KBM-7 (cell line): ENCODE data around the gene HSPA1A.
"Not testable (repeated sequence)": the region's sequence is repeated elsewhere in the genome, so short reads cannot be mapped to it uniquely, and the experiment has no call there.

ENCODE experiments used
- DNase-seq: peaks from one replicate; pipeline ENCODE4 v3.0.0-alpha.2; 2015
- in situ Hi-C: fragments of 300-500 bp; cut with MboI; formaldehyde crosslinking; loops from 2 replicates; pipeline ENCODE4 v1.14.3; 2020; ENCODE audit warnings: low sequenced_read_pairs, low pct_unique_long_range_greater_than_20kb, mixed read lengths

Gene HSPA1A

DNA sequence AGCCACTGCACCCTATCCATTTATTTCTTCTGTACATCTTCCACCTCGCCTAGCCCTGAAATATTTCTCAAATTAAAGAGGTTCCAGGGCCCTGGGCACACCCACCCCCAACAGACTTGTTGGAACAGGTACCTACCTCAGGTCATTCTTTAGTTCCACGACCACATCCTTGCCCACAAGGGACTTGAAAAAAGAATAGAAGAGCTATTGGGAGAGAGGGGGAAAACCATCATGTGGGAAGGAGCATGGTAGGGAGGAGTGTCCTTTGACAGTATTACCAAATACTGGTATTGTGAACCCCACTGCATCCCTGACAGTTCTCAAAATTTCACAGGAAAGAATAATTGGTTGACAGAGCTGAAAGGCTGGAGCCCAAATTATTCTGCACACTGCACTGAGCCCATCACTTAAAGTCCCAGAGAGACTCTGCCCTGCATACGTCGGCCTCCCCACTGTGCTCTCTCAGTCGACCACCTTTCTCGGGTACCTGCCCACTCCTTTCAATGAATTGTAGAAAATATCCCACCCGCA is 9.3 kb upstream of the HSPA1A start:
- in situ Hi-C loops: no loop called here
- DNase-seq: no peak

DNA sequence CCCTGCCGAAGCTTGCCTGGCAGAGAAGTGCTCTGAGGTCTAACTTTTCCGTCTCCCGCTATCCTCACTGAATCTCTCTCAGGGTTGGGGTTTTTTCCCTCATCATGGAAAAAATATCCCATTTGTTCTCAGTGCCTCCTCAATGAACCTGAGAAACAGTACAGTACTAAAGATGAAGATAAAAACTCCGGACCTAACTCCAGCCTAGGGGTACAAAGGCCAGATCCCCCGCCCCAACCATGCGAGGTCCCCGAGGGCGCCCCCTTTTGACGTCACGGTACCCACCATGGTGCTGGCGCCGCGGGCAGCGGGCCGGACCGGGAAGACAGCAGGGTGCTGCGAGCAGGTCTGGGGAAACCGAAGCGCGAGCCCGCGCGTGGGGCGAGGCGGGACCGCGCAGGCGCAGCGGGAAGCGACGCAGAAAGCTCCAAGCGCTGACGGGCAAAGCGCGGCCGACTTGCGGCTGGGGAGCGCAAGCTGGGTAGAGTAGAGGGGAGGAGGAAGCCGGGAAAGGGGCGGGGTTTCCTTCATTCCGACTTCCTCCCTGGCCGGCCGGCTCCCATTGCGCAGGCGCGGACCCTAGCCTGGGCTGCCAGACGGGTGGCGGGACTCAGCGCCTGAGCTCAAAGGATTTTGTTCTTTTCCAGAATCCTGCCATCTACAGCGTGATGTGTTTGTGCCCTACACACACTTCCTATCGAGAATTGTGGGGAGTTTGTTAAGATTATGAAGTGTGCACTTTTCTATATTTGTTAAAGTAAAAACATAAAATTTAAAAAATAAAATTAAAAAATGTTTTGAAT is 8.7 kb upstream of the HSPA1A start, which contains the start of gene LSM2:
Gene LSM2, minus strand, starts transcription at position 497 of the 803 bp plus-strand sequence. Its CDS starts 209 bp downstream, at position 288.
- peak; percentile 99 for DNase-seq
- in situ Hi-C loops: no loop called here

DNA sequence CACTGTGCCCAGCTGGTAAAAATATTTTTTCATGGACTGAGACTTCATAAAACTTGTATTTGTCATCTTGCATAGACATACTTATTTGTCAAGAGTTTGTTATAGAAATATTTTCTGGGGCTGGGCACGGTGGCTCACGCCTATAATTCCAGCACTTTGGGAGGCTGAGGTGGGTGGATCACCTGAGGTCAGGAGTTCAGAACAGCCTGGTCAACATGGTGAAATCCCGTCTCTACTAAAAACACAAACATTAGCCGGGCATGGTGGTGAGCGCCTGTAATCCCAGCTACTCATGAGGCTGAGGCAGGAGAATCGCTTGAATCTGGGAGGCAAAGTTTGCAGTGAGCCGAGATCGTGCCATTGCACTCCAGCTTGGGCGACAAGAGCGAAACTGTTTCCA is 6.7 kb upstream of the HSPA1A start:
- not testable (repeated sequence) for DNase-seq

DNA sequence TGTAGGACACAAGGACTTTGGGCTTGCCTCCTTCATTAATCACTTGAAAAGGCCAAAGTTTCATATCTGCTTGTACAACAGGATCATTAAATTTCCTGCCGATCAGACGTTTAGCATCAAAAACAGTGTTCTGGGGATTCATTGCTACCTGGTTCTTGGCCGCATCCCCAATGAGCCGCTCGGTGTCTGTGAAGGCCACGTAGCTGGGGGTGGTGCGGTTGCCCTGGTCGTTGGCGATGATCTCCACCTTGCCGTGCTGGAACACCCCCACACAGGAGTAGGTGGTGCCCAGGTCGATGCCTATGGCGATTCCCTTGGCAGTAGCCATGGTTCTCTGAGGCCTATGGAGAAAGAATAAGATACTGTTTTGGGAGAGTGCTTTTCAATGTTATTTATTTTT is 3.7 kb upstream of the HSPA1A start:
- DNase-seq: no peak
- in situ Hi-C loops: no loop called here

More for the DNA sequence above, 6.7 kb upstream of the HSPA1A start:
- in situ Hi-C loops: not testable (repeated sequence)

GRCh38 chr6:31813465-31813849 is 1.9 kb upstream of the HSPA1A start:
- no peak for DNase-seq
- in situ Hi-C loops: no loop called here

DNA sequence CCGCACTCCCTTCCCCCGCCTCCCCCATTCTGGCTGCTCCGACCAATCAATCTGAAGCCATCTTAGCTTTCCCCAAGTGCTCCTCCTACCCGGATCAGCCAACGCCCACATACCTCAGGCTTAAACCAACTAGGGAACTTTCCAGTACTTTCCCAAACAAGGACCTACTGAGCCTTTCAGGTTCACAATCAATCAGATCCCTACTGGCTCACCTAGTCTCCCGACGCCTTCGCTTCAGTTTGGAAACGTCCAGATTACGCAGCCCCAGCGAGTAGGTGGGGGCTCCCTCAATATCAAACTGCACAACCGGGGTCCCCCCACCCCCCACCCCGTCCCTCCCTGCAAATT is 692 bp upstream of the HSPA1A start:
- peak; percentile 89 for DNase-seq
- in situ Hi-C loops: no loop called here

DNA sequence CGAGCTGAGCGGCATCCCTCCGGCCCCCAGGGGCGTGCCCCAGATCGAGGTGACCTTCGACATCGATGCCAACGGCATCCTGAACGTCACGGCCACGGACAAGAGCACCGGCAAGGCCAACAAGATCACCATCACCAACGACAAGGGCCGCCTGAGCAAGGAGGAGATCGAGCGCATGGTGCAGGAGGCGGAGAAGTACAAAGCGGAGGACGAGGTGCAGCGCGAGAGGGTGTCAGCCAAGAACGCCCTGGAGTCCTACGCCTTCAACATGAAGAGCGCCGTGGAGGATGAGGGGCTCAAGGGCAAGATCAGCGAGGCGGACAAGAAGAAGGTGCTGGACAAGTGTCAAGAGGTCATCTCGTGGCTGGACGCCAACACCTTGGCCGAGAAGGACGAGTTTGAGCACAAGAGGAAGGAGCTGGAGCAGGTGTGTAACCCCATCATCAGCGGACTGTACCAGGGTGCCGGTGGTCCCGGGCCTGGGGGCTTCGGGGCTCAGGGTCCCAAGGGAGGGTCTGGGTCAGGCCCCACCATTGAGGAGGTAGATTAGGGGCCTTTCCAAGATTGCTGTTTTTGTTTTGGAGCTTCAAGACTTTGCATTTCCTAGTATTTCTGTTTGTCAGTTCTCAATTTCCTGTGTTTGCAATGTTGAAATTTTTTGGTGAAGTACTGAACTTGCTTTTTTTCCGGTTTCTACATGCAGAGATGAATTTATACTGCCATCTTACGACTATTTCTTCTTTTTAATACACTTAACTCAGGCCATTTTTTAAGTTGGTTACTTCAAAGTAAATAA is 2.0 kb downstream of the HSPA1A start:
- in situ Hi-C loops, DNase-seq: not testable (repeated sequence)

DNA sequence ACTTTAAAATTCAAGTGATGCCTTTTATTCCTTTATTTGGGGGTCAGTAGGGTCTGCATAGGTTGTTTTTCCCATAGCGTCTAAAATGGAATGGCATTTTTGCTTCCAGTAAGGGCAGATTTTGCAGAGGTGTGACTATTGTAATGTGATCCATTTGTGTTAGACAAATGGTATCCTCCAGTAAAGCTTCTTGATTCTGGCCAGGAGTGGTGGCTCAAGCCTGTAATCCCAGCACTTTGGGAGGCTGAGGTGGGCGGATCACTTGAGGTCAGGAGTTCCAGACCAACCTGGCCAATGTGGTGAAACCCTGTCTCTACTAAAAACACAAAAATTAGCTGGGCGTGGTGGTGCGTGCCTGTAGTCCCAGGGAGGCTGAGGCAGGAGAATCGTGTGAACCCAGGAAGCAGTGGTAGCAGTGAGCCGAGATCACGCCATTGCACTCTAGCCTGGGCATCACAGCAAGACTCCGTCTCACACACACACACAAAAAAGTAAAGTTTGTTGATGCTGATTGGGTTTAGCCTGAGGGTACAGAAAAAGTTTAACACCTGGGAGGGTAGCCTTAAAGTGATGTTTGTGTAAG is 2.7 kb downstream of the HSPA1A start:
- in situ Hi-C loops: not testable (repeated sequence)

DNA sequence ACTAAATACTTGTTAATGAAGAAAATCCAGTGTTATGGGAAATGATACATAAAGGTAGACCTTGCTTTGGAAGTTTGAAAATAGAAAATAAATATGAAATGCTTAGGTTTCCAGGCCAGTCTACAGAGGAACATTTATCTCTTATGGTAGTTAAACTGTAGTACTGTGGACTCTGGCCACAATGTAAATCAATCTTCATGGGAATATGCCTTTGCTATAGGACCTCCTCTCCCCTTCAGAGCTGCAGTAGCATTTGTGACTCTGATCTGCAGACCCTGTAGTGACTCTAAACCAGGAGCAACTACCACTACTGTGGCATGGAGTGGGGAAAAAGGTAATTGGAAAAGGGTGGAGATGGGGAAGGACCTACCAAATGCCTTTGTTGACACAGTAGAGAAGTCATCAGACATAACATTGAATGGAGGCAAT is 4.5 kb downstream of the HSPA1A start:
- DNase-seq: no peak
- in situ Hi-C loops: no loop called here

More for the DNA sequence above, 2.7 kb downstream of the HSPA1A start:
- not testable (repeated sequence) for DNase-seq

DNA sequence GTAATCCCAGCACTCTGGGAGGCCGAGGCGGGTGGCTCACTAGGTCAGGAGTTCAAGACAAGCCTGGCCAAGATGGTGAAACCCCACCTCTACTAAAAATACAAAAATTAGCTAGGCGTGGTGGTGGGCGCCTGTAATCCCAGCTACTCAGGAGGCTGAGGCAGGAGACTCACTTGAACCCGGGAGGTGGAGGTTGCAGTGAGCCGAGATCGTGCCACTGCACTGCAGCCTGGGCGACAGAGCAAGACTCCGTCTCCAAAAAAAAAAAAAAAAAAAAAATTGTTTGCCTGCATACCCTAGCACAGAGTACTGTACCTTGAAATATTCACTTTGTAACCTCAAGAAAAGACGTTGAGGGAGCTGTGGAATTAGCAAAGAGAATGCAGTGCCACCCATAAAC is 5.1 kb downstream of the HSPA1A start:
- DNase-seq, in situ Hi-C loops: not testable (repeated sequence)

- peak; percentile 77 for DNase-seq
- in situ Hi-C loops: no loop called here
Measured at GRCh38 chr6:31821301-31822035, 6.1 kb downstream of the HSPA1A start.

- in situ Hi-C loops: no loop called here
- DNase-seq: peak; percentile 84
Measured at GRCh38 chr6:31822036-31822821, 6.9 kb downstream of the HSPA1A start.

DNA sequence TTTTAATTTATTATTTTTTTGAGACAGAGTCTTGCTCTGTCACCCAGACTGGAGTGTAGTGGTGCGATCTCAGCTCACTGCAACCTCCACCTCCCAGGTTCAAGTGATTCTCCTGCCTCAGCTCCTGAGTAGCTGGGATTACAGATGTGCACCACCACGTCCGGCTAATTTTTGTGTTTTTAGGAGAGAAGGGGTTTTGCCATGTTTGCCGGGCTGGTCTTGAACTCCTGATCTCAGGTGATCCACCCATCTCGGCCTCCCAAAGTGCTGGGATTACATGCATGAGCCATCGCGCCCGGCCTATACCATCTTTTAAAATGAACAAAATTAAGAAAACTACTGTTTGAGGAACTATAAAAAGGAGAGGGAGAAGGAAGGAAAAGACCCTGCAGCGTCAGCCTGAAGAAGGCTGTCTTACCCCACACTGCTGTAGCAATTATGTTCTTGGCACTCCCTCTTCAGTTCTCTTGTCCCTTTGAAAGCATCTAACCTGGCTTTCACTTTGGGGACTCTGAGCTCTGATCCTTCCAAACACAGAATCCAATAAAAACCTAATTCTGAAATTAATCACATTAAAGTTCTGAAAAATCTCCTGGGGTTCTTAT is 8.4 kb downstream of the HSPA1A start:
- peak; percentile 59 for DNase-seq
- in situ Hi-C loops: not testable (repeated sequence)

DNA sequence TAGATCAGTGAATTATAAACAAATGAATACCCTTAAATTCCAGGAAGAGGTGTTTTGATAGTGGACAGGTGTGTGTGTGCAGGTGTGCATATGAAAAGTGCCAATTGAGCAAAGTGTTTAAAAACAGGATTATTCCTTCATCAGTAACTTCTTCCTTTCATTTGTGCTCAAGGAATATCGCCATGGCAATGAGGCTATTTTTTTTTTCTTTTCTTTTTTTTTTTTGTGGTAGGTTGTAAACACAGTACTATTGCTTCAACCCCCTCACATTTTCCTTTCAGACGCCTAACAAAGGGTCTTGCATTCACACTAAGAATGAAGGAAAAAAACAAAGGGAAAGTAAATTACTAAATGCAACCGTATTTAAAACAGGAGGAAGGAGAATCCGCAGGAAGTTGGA is 10.2 kb downstream of the HSPA1A start:
- in situ Hi-C loops: no loop called here
- DNase-seq: no peak

GRCh38 chr6:31826793-31827285 is 11.5 kb downstream of the HSPA1A start:
- in situ Hi-C loops: no loop called here
- DNase-seq: no peak

DNA sequence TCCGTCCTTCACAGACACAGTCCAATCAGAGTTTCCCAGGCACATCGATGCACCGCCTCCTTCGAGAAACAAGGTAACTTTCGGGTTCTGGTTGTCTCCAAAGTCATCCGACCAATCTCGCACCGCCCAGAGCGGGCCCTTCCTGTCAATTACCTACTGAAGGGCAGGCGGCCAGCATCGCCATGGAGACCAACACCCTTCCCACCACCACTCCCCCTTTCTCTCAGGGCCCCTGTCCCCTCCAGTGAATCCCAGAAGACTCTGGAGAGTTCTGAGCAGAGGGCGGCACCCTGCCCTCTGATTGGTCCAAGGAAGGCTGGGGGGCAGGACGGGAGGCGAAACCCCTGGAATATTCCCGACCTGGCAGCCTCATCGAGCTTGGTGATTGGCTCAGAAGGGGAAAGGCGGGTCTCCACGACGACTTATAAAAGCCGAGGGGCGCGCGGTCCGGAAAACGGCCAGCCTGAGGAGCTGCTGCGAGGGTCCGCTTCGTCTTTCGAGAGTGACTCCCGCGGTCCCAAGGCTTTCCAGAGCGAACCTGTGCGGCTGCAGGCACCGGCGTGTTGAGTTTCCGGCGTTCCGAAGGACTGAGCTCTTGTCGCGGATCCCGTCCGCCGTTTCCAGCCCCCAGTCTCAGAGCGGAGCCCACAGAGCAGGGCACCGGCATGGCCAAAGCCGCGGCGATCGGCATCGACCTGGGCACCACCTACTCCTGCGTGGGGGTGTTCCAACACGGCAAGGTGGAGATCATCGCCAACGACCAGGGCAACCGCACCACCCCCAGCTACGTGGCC is 12.1 kb downstream of the HSPA1A start, which contains the start of gene HSPA1B:
Gene HSPA1B, plus strand, starts transcription at position 453 of the 794 bp plus-strand sequence. Its CDS starts 213 bp downstream, at position 666.
- DNase-seq: peak; percentile 100
- in situ Hi-C loops: no loop called here
